Vagina (tissue), 2 donors: Measurements from ENCODE around the gene ARHGAP6.

Experiments
- CTCF ChIP-seq, 3 experiments: fragments of 450-650 bp in 2 of 3; fragments of 200-600 bp in 1 of 3; sonication (generic) in 1 of 3; IDR thresholded peaks; one replicate each; pipeline ENCODE4 v1.5.1; 2017 to 2019; ENCODE audit warnings: antibody characterized with exemption in 3 of 3, mild to moderate bottlenecking in 2 of 3, moderate library complexity in 2 of 3
- POLR2A ChIP-seq, 2 donors: fragments of 450-650 bp; IDR thresholded peaks; one replicate each; pipeline ENCODE4 v1.6.1; 2017; ENCODE audit warnings: antibody characterized with exemption in 2 of 2, mild to moderate bottlenecking in 2 of 2, moderate library complexity in 2 of 2

- TF ChIP-seq CTCF (IDR thresholded peaks at IDR 0.05) (no peak), POLR2A (IDR thresholded peaks at IDR 0.05) (no peak)
These were observed 331.6 kb downstream of the ARHGAP6 start for GRCh38 chrX:11334165-11334564.
